ENCODE data around the gene EEA1.

EEA1 gene

DNA sequence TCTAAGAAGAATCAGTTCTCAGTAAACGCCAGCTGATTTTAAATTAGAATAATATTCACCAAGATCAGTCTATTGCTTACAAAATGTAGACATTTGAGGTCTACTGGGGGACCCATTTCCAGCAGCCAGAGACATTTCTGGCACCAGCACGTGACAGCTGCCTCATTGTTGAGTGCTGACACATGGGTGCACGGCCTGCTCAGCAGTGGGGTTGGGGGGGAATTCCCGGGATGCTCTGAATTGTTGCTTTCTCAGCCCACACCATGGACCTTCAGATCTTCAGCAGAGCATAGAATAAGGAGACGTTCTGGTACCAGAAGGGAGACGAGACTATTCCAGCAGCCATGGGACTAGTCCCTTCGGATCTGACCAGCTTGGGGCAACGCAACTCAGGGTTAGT lies 208.0 kb downstream of the EEA1 start:
- peaks cover 7% of the 10 kb centered on the region for H3K4me1 ChIP-seq (ENCODE audit: control insufficient read depth, insufficient read depth, low read length)
- H3K4me3 ChIP-seq (ENCODE audit: low read depth, low read length), result no peak overlapping the region
- H3K27me3 ChIP-seq (ENCODE audit: control insufficient read depth, insufficient read depth, low read length), result no peaks in the 10 kb centered on the region
- H3K36me3 ChIP-seq (ENCODE audit: control insufficient read depth, insufficient read depth, low read length), result no peaks in the 10 kb centered on the region
- no peak overlapping the region for H3K9ac ChIP-seq (ENCODE audit: low read depth, low read length)
- no peaks in the 10 kb centered on the region for H3K9me3 ChIP-seq (ENCODE audit: control insufficient read depth, insufficient read depth, low read length)

Data from iPS-15b (cell line).